ENCODE results near the gene TUBGCP2.

- no peak for TF ChIP-seq EZH2phosphoT487 (IDR thresholded peaks at IDR 0.05; ENCODE audit: insufficient read depth, low read depth)
- TF ChIP-seq EZH2 (IDR thresholded peaks at IDR 0.05; ENCODE audit: insufficient read depth, poor library complexity, severe bottlenecking), result no peak
These were observed 15.6 kb upstream of the TUBGCP2 start for GRCh38 chr10:133324198-133324792.

Data from GM23248 (cell line).